Measurements from ENCODE around the gene XYLB.
A peak's percentile ranks its signal among the peaks of the same experiment; 100 is the strongest.
"Not testable (repeated sequence)": the region's sequence is repeated elsewhere in the genome, so short reads cannot be mapped to it uniquely, and the experiment has no call there.

Gene XYLB

GRCh38 chr3:38346587-38347410 is at the start of gene XYLB:
XYLB (plus strand) TSS chr3:38346785; CDS start chr3:38346869, 84 bp downstream.
- DNase-seq (ENCODE audit: low read depth in 2 of 2) = peak; percentile 61 to 75

DNA sequence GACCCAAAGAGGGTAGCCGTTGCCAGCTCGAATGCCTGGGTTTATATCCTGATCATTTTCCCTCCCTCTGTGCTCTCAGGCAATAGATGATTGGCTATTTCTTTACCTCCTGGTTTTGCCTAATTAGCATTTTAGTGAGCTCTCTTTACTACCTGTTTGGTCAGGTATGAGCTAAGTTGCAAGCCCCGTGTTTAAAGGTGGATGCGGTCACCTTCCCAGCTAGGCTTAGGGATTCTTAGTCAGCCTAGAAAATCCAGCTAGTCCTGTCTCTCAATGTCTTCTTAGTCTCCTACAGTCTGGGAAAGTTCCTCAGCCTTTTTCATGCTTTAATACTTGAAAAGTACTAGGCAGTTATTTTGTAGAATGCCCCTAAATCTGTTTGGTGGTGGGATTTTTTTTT is 49.5 kb upstream of the XYLB start:
- DNase-seq (ENCODE audit: low read depth in 2 of 2) = not testable (repeated sequence)

DNA sequence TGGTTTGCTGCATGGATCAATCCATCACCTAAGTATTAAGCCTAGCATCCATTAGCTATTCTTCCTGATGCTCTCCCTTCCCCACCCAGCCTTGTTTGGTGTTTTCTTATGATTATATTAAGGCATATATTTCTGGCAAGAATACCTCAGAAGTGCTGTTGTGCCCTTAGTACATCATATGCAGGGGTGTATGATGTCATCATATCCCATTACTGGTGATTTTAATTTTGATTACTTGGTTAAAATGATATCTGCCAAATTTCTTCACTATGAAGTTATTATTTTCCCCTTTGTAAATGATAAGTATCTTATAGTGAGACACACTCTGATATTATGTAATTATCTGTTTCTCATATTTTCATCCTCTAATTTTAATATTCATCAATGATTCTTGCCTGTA is 49.0 kb upstream of the XYLB start:
- DNase-seq (ENCODE audit: low read depth in 2 of 2) = no peak

DNA sequence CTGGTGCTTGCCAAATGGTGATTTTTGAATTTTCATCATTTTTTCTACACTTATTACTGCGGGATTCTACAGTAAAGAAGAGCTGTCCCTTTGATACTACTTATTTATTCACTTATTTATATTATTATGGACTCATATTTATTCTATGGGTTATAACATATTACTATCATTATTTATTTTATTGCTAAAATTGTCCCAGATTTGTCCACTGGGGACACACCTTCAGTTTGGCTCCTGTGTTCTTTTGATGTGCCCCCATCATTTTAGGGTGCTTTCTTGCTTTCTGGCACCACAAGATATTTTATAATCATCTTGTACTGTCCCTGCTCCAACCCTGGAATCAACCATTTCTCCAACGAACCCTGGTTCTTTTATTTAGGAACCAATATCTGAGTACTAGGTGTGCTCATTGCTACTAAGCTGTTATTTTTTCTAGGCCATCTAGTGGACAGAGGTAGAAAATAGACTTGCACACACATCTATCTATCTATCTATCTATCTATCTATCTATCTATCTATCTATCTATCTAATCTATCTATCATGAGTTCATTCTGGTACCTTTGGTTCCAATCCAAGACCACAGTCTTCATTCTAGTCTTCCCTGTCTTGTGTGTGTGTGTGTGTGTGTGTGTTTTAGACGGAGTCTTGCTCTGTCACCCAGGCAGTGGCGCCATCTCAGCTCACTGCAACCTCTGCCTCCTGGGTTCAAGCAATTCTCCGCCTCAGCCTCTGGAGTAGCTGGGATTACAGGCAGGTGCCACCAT is 48.5 kb upstream of the XYLB start:
- DNase-seq (ENCODE audit: low read depth in 2 of 2) = no peak

DNA sequence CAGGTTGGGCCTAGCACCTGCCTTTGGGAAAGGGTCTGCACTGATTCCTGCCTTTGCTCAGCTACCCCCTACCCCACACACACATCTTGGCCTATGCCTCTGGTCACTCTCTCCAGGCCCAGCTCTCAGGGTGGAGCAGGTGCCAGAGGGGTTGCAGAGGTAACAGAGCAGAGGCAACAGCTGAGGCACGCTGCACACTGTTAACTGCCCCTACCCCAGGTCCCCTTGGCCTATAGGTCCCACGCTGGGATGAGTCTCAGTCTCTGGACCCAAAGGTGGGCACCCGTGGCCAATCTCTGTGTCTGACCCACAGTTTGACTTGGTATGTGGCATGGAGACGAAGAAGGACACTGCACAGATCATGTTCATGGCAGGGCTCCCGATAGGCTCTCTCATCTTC is 39.6 kb upstream of the XYLB start:
- no peak for DNase-seq (ENCODE audit: low read depth in 2 of 2)

DNA sequence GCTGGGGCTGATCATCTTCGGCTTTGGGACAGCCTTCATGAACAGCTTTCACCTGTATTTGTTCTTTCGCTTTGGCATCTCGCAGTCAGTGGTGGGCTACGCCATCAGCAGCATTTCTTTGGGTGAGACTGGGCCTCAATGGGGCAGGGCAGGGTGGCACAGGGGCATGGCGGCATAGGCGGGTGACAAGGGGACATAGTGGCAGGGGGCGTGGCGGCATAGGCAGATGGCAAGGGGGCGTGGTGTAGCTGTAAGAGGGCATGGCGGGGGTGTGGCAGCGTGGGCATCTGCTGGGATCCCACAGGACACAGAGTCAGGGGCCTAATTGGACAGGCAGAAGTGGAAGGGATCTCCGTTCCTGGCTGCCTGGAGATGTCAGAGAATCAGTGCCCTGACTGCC is 39.0 kb upstream of the XYLB start:
- DNase-seq (ENCODE audit: low read depth in 2 of 2) = no peak

DNA sequence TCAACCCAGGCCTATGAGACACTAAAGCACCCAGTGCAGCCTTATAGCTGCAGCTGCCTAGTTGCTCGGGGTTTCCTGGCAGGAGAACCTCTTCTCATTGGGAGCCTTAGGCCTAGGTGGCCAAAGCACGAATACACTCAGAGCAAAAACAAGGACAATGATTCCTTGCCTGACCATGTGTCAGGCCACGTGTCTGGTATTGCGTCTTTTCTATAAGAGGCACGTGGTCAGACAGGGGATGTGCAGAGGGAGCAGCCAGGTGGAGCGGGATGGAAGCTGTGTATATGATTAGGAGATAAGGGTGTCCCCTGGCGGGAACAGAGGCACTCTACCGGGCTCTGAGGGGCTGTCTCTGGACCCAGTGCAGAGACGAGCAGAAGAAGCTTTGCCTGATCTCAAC is 38.1 kb upstream of the XYLB start:
- no peak for DNase-seq (ENCODE audit: low read depth in 2 of 2)

DNA sequence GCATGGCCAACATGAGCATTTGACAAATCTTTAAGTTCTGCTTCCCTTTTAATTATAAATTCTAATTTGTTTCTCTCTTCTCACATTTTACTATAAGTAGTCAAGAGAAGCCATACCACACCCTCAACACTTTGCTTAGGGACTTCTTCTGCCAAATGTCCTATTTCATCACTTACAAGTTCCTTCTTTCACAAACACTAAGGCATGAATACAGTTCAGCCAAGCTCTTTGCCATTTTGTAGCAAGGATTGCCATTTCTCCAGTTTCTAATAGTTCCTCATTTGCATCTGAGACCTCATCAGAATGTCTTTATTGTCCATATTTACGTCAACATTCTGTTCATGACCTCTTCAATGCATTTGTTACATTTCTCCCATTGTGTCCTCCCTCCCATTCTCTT is 35.1 kb upstream of the XYLB start:
- DNase-seq (ENCODE audit: low read depth in 2 of 2) = no peak

GRCh38 chr3:38311941-38312340 is 34.6 kb upstream of the XYLB start:
- no peak for DNase-seq (ENCODE audit: low read depth in 2 of 2)

DNA sequence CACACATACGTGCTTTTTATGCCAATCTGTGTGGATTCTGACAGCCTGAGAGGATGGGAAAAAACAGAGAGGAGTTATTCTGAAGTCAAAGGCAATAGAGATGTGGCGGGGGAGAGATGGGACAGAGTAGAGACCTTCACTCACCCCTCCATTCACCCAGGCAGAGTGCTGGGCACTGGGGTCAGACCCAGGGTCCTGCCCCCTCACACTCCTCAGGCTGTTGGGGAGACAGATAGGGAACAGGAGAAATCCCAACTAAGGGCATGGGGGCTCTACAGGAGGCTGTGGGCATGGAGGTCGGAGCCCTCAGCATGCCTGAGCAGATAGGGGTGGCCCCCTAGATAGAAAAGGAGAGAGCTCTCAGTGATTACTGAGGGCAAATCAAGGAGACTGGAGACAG is 34.2 kb upstream of the XYLB start:
- DNase-seq (ENCODE audit: low read depth in 2 of 2) = no peak

- DNase-seq (ENCODE audit: low read depth in 2 of 2) = no peak
Measured at GRCh38 chr3:38313263-38313662, 33.3 kb upstream of the XYLB start.

- DNase-seq (ENCODE audit: low read depth in 2 of 2) = no peak
Measured at GRCh38 chr3:38313695-38314094, 32.9 kb upstream of the XYLB start.

DNA sequence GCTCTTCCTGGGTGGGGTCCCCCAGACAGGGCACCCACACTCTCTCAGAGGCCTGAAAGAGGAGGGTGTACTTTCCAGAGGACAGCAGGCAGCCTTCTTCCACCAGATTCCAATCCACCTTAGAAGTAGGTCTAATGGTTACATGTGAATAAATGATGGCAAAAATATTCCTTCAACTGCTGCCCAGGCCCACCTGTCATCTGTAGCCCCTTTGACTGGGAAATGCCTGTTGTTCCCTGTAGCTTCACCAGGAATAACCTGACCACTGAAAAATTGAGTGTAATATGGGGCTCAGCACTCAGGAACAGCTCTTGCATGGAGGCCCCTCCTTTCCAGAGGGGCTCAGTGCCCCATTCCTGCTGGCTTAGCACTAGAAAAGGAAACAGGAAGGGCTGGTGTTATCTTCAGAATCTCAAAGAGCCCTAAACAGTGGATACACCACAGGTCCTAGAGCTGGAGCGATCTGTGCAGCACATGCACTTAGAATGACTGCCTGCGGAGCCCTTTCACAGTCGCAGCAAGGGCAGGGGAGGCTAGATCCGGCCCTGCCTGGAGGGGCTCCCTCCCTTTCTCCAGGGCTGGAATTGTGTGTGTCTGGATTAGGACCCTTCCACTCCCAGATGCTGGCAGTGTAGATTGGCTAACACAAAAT is 32.3 kb upstream of the XYLB start:
- DNase-seq (ENCODE audit: low read depth in 2 of 2) = no peak

GRCh38 chr3:38314764-38315487 is 31.7 kb upstream of the XYLB start:
- DNase-seq (ENCODE audit: low read depth in 2 of 2) = no peak

GRCh38 chr3:38315488-38316230 is 30.9 kb upstream of the XYLB start:
- no peak for DNase-seq (ENCODE audit: low read depth in 2 of 2)

GRCh38 chr3:38316356-38317191 is 30.0 kb upstream of the XYLB start:
- no peak for DNase-seq (ENCODE audit: low read depth in 2 of 2)

- DNase-seq (ENCODE audit: low read depth in 2 of 2) = no peak
Measured at GRCh38 chr3:38317192-38317759, 29.3 kb upstream of the XYLB start.

DNA sequence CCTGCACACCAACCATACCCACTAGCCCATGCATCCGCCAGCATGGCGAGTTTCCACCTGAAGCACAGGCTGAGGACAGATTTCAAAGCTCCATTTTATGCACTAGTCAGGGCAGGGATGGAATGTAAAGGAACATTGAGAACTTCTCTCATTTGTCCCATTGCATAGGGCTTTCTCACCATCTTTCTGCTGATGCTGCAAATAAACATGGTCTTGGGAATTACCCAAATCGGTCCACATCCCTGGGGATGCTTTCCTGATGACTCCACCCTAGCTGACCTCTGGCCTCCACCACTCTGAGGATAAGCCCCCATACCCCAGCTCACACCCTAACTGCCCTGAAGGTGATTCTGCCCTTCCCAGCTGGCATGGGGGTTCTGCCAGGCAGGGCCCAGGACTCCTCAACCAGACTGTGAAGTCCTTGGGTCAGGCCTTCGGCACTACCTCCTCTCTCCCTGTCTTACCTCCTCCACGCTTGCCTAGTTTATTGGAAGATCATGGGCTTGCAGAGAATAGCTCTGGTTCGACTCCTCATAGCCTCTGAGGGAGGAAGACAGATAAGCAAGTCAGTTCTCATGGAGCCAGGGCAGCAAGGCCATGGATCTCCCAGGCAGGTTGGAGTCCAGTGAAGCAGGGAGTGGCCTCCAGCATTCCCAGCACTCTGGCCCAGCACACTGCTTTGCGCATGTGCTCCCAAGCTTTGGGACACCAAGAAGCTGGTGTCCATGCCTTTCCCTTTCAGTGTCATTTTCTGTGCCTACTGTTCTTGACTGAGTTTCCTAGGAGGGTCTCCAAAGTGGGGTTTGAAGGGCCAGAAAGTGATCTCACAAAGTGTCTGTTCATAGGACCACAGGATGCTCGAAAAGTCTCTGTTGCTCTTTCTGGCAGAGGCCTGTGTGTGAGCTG is 27.6 kb upstream of the XYLB start:
- no peak for DNase-seq (ENCODE audit: low read depth in 2 of 2)

DNA sequence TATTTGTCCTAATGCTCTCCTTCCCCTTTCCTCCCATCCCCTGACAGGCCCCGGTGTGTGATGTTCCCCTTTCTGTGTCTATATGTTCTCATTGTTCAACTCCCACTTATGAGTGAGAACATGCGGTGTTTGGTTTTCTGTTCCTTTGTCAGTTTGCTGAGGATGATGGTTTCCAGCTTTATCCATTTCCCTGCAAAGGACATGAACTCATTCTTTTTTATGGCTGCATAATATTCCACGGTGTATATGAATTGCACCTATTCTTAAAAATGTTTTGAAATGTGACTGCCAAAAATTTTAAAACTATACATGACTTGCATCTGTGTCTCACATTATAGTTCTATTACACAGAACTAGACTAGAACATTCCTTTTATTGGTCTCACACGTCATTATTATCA is 25.9 kb upstream of the XYLB start:
- not testable (repeated sequence) for DNase-seq (ENCODE audit: low read depth in 2 of 2)

All from stimulated activated CD4-positive, alpha-beta T cell treated with anti-CD3 and anti-CD28 coated beads, Interleukin-15, amount 100 ng/mL, for 48 hours (primary cell).